Uterus (tissue), 4 donors: ENCODE data around the gene UGT1A10. TPM values are rescaled to one million over a fixed set of nuclear protein-coding genes. Genes with fewer than 3 reads are reported as not detected.

ENCODE experiments used
- DNase-seq, 2 donors: peaks; one replicate each; pipeline ENCODE4 v3.0.0-alpha.2; 2019 to 2020
- H3K27ac ChIP-seq, 2 donors: fragments of 200-600 bp; sonication (generic); 1 replicate in 1 of 2; 2 replicates in 1 of 2; pipeline ENCODE4 v1.5.1; 2016 to 2018
- H3K27me3 ChIP-seq, 2 donors: fragments of 200-600 bp; sonication (generic); one replicate each; pipeline ENCODE4 v1.5.1; 2018 to 2019; ENCODE audit warnings: control low read depth in 1 of 2
- H3K36me3 ChIP-seq, 2 donors: fragments of 200-600 bp; sonication (generic); one replicate each; pipeline ENCODE4 v1.5.1; 2019; ENCODE audit warnings: control low read depth in 1 of 2
- H3K4me1 ChIP-seq, 2 donors: fragments of 200-600 bp; sonication (generic); one replicate each; pipeline ENCODE4 v1.5.1; 2018 to 2019; ENCODE audit warnings: control low read depth in 1 of 2
- H3K4me3 ChIP-seq, 2 donors: fragments of 200-600 bp; sonication (generic); 1 replicate in 1 of 2; 2 replicates in 1 of 2; pipeline ENCODE4 v1.5.1; 2018 to 2019; ENCODE audit warnings: mild to moderate bottlenecking in 1 of 2
- H3K9me3 ChIP-seq, 2 donors: fragments of 200-600 bp; sonication (generic); one replicate each; pipeline ENCODE4 v1.5.1; 2019; ENCODE audit warnings: control low read depth in 1 of 2
- POLR2A ChIP-seq, 2 donors: fragments of 450-650 bp; IDR thresholded peaks; one replicate each; pipeline ENCODE4 v1.6.1; 2016; ENCODE audit warnings: antibody characterized with exemption in 2 of 2, mild to moderate bottlenecking in 1 of 2, moderate library complexity in 1 of 2
- intact Hi-C: fragments of 100-400 bp; cut with DNase I; formaldehyde crosslinking; loops from one replicate; pipeline ENCODE4 v1.15.1; 2023; ENCODE audit warnings: low total_unique reads
- total RNA-seq, 4 donors: library from RNA; depleted of rRNA in 3 of 4; stranded (reverse); fragments of >200 nt in 3 of 4; gene quantifications; one replicate each; pipeline versions ENCODE4 v1.1.0 to v1.2.4, GENCODE V29; 2014 to 2023
- TF ChIP-seq, protein P1 (sequence below), 4 experiments: fragments of 200-600 bp in 2 of 4; fragments of 450-650 bp in 2 of 4; sonication (generic) in 2 of 4; IDR thresholded peaks; one replicate each; pipeline ENCODE4 v1.5.1; 2016 to 2019; ENCODE audit warnings: antibody characterized with exemption in 4 of 4, mild to moderate bottlenecking in 2 of 4, moderate library complexity in 1 of 4
- donor health status: DM: yes; HTN: yes; CAD: no.

UGT1A10 gene
- total RNA-seq, 4 donors from 2014 or later = not detected

DNA sequence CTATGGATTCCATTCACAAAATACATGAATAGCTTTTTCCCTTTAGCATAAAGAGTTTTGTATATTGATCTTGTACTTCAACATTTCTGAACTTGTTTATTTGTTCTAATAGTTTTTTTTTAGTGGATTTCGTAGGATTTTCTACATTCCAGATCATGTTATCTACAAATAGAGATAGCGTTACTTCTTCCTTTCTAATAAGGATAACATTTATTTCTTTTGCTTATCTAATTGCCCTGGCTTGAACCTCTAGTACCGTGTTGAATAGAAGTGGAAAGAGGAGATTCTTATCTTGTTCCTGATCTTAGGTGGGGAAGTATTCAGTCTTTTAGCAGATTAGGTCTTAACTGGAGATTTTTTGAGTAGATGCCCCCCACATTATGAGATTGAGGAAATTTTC, 66.0 kb downstream of the UGT1A10 start:
- no peak for DNase-seq
- Histone ChIP-seq H3K36me3 (no peaks in the 10 kb centered on the region), H3K27me3 (no peaks in the 10 kb centered on the region), H3K27ac (no peak overlapping the region), H3K4me3 (no peak overlapping the region), H3K9me3 (no peaks in the 10 kb centered on the region), H3K4me1 (no peaks in the 10 kb centered on the region)
- TF ChIP-seq, protein P1, sequence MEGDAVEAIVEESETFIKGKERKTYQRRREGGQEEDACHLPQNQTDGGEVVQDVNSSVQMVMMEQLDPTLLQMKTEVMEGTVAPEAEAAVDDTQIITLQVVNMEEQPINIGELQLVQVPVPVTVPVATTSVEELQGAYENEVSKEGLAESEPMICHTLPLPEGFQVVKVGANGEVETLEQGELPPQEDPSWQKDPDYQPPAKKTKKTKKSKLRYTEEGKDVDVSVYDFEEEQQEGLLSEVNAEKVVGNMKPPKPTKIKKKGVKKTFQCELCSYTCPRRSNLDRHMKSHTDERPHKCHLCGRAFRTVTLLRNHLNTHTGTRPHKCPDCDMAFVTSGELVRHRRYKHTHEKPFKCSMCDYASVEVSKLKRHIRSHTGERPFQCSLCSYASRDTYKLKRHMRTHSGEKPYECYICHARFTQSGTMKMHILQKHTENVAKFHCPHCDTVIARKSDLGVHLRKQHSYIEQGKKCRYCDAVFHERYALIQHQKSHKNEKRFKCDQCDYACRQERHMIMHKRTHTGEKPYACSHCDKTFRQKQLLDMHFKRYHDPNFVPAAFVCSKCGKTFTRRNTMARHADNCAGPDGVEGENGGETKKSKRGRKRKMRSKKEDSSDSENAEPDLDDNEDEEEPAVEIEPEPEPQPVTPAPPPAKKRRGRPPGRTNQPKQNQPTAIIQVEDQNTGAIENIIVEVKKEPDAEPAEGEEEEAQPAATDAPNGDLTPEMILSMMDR (IDR thresholded peaks at IDR 0.05) = no peak
- intact Hi-C loops = no loop called here

DNA sequence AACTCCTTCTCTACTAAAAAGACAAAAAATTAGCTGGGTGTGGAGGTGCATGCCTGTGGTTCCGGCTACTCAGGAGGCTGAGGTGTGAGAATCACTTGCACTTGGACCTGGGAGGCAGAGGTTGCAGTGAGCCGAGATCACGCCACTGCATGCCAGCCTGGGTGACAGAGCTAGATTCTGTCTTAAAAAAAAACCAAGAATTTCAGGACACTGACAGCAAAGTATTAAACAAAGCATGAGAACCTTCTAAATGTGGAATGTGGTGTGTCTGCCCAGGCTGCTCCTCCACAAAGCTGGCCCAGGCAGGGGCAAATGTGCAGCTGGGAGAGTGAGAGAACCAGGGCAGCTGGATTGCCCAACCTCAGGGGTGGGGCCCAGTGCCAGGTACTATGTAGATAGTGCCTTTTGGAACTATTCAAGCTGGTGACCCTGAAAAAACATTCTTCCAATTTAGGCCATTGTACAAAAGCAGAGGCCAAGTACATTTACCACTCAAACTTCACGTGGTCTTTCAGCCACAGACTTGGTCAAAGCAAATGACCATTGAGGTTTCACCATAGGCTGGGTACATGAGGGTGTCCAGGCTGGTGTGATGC, 69.8 kb downstream of the UGT1A10 start:
- no peak overlapping the region for H3K27ac ChIP-seq
- no peaks in the 10 kb centered on the region for H3K36me3 ChIP-seq
- H3K4me1 ChIP-seq = no peaks in the 10 kb centered on the region
- no peaks in the 10 kb centered on the region for H3K27me3 ChIP-seq
- H3K9me3 ChIP-seq = no peaks in the 10 kb centered on the region
- DNase-seq = no peak
- TF ChIP-seq, protein P1 (IDR thresholded peaks at IDR 0.05) = no peak
- TF ChIP-seq POLR2A (IDR thresholded peaks at IDR 0.05) = no peak
- H3K4me3 ChIP-seq = no peak overlapping the region
- intact Hi-C loops = no loop called here

DNA sequence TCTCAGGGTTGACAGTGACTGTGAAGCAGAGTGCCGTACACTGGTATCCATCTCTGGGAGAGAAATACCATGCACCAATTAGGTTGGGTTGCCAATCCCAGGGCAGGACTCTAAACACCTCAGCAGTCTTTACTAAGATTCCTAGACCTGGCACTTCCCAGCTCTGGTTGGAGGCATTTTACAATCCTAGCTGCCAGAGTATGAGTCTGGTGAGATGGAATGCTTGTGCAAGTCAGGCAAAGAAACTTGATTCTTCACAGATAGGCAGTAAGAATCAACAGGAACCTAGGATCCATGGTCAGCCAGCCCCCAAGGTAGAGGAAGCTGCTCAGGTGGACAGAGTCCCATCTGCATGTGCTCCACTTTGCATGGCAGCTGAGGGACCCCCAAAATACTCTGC, 70.5 kb downstream of the UGT1A10 start:
- Histone ChIP-seq H3K4me3 (no peak overlapping the region), H3K4me1 (no peaks in the 10 kb centered on the region), H3K27ac (no peak overlapping the region), H3K27me3 (no peaks in the 10 kb centered on the region), H3K9me3 (no peaks in the 10 kb centered on the region), H3K36me3 (no peaks in the 10 kb centered on the region)
- DNase-seq = no peak
- intact Hi-C loops = no loop called here
- TF ChIP-seq POLR2A (IDR thresholded peaks at IDR 0.05) = no peak
- TF ChIP-seq, protein P1 (IDR thresholded peaks at IDR 0.05) = no peak

DNA sequence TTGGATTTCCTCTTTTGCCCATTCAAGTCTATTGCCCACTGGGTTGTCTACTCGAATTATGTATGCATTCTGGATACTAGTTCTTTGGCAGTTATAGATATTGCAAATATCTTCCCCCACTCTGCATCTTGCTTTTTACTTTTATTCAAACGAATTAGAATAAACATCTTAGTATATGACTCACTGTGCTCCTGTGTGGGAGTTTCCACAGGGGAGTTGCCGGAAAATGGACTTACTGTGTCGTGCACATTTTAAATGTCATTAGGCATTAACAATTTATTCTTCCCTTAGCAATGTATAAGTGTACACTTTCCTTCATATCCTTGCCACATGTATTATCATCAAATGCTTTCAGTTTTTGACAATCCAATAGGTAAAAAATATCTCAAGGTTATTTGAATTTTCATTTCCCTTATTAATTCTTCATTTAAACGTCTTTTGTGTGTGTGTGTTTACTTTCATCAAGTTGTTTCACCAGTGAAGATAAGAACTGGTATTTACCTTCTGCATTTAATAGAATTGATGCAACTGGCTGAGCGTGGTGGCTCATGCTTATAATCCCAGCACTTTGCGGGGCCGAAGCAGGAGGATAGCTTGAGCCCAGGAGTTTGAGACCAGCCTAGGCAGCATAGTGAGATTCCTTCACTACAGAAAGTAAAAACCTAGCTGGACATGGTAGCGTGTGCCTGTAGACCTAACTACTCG, 71.8 kb downstream of the UGT1A10 start:
- no peak for TF ChIP-seq POLR2A (IDR thresholded peaks at IDR 0.05)
- TF ChIP-seq, protein P1 (IDR thresholded peaks at IDR 0.05) = no peak
- intact Hi-C loops = no loop called here
- H3K4me1 ChIP-seq = no peaks in the 10 kb centered on the region
- H3K9me3 ChIP-seq = no peaks in the 10 kb centered on the region
- H3K27me3 ChIP-seq = no peaks in the 10 kb centered on the region
- no peak for DNase-seq
- no peak overlapping the region for H3K4me3 ChIP-seq
- no peak overlapping the region for H3K27ac ChIP-seq
- no peaks in the 10 kb centered on the region for H3K36me3 ChIP-seq

DNA sequence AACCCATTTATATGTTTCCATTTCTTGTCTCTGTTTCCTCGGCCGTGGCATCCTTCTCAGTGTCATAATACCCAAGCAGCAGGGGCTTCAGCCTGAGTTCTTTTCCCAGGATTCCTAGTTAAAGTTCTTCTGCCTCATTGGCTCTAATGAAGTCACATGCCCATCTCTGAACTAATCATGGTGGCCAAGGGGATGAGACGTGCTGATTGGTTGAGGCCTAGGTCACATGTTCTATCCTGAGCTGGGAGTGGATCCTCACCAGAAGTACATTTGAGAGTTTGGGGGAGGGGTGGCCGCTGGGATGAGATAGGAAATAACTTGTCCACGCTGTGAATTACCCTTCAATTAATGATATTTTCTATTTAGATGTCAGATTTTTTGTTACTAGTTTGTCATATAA, 72.7 kb downstream of the UGT1A10 start:
- intact Hi-C loops = no loop called here
- no peak for TF ChIP-seq POLR2A (IDR thresholded peaks at IDR 0.05)
- TF ChIP-seq, protein P1 (IDR thresholded peaks at IDR 0.05) = no peak
- Histone ChIP-seq H3K4me1 (no peaks in the 10 kb centered on the region), H3K27me3 (no peaks in the 10 kb centered on the region), H3K27ac (no peak overlapping the region), H3K9me3 (no peaks in the 10 kb centered on the region), H3K36me3 (no peaks in the 10 kb centered on the region), H3K4me3 (no peak overlapping the region)
- DNase-seq = no peak
